BE2C (cell line): ENCODE results near the gene CCNJ.

Experiments
- DNase-seq: peaks from one replicate; pipeline ENCODE4 v3.0.0-alpha.2; 2020
- H3K27me3 ChIP-seq: fragments of 250-450 bp; sonication (Bioruptor Pico); 2 replicates; pipeline ENCODE4 v1.5.1; 2020; ENCODE audit warnings: mild to moderate bottlenecking
- H3K36me3 ChIP-seq: fragments of 250-450 bp; sonication (Bioruptor Pico); 2 replicates; pipeline ENCODE4 v1.5.1; 2020; ENCODE audit warnings: mild to moderate bottlenecking
- H3K4me1 ChIP-seq: fragments of 250-450 bp; sonication (Bioruptor Pico); 2 replicates; pipeline ENCODE4 v1.5.1; 2020
- H3K4me3 ChIP-seq: 2 replicates; pipeline ENCODE4 v1.5.1; 2011; ENCODE audit warnings: low read depth, low read length
- H3K9me3 ChIP-seq: fragments of 250-450 bp; sonication (Bioruptor Pico); 2 replicates; pipeline ENCODE4 v1.5.1; 2020
- TF ChIP-seq, protein P1 (sequence below): IDR thresholded peaks from 2 replicates; pipeline ENCODE4 v1.5.1; 2012; ENCODE audit warnings: mild to moderate bottlenecking, low read depth, low read length

The CCNJ gene

DNA sequence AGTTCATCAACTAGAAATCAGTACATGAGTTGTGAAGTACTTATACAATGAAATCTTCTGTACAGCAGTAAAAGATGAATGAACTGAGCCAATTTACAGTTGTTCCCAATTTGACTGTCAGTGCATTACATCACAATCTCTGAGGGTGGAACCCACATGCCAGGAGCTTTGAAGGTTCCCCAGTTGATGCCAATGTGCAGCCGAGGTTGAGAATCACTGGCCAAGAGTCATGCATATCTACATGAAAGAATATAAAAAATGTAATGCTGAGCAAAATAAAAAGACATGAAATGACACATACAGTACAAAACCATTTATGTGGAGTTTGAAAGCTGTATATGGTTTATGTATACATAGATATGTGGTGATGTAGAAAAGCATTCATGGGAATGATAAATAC lies 22.1 kb upstream of the CCNJ start:
- H3K9me3 ChIP-seq, result no peaks in the 10 kb centered on the region
- TF ChIP-seq, protein P1, sequence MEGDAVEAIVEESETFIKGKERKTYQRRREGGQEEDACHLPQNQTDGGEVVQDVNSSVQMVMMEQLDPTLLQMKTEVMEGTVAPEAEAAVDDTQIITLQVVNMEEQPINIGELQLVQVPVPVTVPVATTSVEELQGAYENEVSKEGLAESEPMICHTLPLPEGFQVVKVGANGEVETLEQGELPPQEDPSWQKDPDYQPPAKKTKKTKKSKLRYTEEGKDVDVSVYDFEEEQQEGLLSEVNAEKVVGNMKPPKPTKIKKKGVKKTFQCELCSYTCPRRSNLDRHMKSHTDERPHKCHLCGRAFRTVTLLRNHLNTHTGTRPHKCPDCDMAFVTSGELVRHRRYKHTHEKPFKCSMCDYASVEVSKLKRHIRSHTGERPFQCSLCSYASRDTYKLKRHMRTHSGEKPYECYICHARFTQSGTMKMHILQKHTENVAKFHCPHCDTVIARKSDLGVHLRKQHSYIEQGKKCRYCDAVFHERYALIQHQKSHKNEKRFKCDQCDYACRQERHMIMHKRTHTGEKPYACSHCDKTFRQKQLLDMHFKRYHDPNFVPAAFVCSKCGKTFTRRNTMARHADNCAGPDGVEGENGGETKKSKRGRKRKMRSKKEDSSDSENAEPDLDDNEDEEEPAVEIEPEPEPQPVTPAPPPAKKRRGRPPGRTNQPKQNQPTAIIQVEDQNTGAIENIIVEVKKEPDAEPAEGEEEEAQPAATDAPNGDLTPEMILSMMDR, result no peak
- H3K4me1 ChIP-seq, result no peaks in the 10 kb centered on the region
- DNase-seq, result no peak
- no peaks in the 10 kb centered on the region for H3K27me3 ChIP-seq
- no peaks in the 10 kb centered on the region for H3K36me3 ChIP-seq
- H3K4me3 ChIP-seq, result no peak overlapping the region

DNA sequence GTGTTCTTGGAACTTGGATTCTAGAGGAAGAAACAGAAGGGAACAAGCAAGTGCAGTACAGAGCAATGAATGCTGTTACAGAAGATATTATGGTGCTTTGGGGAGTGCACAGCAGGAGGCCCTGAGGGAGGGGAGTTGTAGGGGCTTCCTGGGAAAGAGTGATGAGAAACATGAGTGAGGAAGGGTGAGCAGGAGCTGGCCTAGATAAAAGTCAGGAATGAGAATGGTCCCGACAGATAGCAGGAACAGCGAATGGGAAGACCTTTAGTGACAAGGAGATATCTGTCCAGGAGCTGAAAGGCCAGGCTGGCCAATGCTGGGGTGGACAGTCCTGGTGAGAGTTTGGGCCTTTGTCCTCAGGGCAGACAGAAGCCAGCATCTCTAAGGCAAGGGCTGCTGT lies 20.6 kb upstream of the CCNJ start:
- Histone ChIP-seq H3K9me3 (no peaks in the 10 kb centered on the region), H3K36me3 (no peaks in the 10 kb centered on the region), H3K27me3 (no peaks in the 10 kb centered on the region), H3K4me1 (no peaks in the 10 kb centered on the region), H3K4me3 (no peak overlapping the region)
- TF ChIP-seq, protein P1, result no peak
- no peak for DNase-seq

DNA sequence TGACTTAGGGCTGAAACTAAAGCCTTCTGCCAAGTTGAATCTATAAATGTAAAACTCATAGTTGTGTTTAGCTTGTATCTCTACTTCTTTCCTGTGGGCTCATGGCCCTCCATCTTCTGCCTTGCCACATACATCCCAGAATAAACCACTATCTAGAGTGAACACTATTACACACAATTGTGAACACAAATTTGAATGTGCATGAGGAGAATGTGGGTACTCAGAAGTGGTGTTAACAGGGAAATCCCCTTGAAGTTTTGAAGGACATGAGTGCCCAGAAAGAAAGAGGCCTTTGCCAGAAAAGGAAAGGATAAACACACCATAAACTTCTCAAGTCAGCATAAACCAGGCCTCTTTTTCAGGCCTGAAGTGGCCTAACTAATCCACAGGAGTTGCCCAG lies 20.2 kb upstream of the CCNJ start:
- Histone ChIP-seq H3K4me1 (no peaks in the 10 kb centered on the region), H3K27me3 (no peaks in the 10 kb centered on the region), H3K4me3 (no peak overlapping the region), H3K9me3 (no peaks in the 10 kb centered on the region), H3K36me3 (no peaks in the 10 kb centered on the region)
- TF ChIP-seq, protein P1, result no peak
- no peak for DNase-seq

DNA sequence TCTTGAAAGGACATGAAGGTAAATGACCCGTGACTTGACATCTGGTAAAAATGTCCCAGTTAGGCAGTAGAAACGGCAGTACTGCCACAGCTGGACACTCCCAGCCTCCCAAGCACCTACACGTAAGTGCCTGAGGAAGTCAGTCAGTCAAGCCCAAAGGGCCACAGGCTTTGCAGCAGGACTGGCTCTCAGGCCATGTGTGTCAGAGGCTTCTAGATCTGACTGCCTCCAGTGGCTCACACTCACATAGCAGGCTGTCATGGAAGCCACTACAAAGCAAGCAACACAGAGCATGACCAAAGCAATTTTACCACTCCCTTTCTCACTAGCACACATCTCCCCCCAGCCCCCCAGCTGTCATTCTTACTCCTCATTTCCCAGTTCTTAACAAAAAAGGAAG lies 17.8 kb upstream of the CCNJ start:
- Histone ChIP-seq H3K4me3 (no peak overlapping the region), H3K4me1 (no peaks in the 10 kb centered on the region), H3K27me3 (no peaks in the 10 kb centered on the region; the same call in 1 of the 2 replicates), H3K9me3 (no peaks in the 10 kb centered on the region), H3K36me3 (no peaks in the 10 kb centered on the region)
- TF ChIP-seq, protein P1, result peak; percentile 29
- peak; percentile 28 for DNase-seq

DNA sequence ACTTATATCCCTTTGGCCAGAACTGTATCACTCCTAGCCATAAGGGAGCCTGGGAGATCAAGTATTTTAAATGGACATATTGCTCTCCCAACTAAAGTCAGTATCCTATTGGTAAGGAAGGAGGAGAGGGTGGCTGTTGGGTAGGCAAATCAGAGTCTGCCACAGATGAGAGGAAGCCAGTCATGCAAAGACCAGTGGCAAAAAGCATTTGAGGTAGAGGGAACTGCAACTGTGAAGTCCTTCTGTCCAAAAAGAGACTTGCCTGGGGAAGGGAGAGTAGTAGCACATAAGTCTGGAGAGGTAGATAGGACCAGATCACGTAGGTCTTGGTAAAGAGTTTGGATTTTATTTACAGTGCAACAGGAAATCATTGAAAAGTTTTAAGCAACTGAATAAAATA lies 8.8 kb upstream of the CCNJ start:
- TF ChIP-seq, protein P1, result no peak
- Histone ChIP-seq H3K4me1 (no peaks in the 10 kb centered on the region), H3K9me3 (no peaks in the 10 kb centered on the region), H3K4me3 (no peak overlapping the region), H3K36me3 (no peaks in the 10 kb centered on the region), H3K27me3 (no peaks in the 10 kb centered on the region; the same call in 1 of the 2 replicates)
- DNase-seq, result no peak

DNA sequence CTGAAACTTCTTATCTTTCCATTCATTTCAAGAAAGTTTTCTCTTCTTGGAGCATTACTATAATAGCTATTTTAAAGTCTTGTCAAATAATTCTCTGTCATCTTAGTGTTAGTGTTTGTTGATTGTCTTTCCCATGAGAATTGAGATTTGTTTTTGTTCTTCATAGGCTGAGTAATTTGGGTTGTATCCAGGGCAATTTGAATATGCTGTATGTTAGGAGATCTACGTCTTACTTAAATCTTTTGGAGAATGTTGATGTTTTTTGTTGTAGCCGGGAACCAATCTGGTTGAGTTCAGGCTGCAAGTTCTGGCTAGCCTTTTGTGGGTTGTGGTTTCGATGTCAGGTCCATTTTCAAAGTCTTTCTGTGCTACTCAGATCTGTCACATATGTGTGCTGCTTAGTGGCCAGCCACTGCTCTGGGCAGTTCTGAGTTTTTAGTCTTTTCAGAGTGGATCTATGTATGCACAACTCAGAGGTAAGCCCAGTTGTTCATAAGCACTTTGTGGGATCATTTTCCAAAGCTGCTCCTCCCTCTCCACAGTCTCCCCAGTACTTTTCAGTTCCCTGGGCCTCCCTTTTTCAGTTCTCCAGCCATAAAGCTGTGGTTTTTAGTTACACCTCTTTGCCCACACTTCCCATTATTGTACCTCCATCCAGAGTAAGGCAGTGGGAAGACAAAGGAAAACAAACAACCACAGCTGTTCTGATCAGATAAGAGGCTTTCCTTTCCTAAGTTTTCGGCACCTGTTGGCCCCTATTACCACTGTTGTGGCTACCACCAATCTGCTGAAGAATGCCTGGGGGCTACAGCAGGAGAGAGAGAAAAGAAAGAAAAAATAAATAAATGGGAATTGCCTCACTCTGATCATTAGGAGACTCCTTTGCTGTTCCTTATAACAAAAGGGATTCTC lies 4.7 kb upstream of the CCNJ start:
- TF ChIP-seq, protein P1, result no peak
- Histone ChIP-seq H3K36me3 (no peaks in the 10 kb centered on the region), H3K9me3 (no peaks in the 10 kb centered on the region), H3K27me3 (no peaks in the 10 kb centered on the region), H3K4me3 (no peak overlapping the region), H3K4me1 (no peaks in the 10 kb centered on the region)
- no peak for DNase-seq
